Measurements from ENCODE around the gene DNAH2.

- TF ChIP-seq, protein P1, sequence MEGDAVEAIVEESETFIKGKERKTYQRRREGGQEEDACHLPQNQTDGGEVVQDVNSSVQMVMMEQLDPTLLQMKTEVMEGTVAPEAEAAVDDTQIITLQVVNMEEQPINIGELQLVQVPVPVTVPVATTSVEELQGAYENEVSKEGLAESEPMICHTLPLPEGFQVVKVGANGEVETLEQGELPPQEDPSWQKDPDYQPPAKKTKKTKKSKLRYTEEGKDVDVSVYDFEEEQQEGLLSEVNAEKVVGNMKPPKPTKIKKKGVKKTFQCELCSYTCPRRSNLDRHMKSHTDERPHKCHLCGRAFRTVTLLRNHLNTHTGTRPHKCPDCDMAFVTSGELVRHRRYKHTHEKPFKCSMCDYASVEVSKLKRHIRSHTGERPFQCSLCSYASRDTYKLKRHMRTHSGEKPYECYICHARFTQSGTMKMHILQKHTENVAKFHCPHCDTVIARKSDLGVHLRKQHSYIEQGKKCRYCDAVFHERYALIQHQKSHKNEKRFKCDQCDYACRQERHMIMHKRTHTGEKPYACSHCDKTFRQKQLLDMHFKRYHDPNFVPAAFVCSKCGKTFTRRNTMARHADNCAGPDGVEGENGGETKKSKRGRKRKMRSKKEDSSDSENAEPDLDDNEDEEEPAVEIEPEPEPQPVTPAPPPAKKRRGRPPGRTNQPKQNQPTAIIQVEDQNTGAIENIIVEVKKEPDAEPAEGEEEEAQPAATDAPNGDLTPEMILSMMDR (conservative IDR thresholded peaks at IDR 0.05; ENCODE audit: low read depth in 2 of 2), result no peak
- TF ChIP-seq JUNB (IDR thresholded peaks at IDR 0.05; ENCODE audit: unreplicated experiment), result no peak
- TF ChIP-seq, protein P2, sequence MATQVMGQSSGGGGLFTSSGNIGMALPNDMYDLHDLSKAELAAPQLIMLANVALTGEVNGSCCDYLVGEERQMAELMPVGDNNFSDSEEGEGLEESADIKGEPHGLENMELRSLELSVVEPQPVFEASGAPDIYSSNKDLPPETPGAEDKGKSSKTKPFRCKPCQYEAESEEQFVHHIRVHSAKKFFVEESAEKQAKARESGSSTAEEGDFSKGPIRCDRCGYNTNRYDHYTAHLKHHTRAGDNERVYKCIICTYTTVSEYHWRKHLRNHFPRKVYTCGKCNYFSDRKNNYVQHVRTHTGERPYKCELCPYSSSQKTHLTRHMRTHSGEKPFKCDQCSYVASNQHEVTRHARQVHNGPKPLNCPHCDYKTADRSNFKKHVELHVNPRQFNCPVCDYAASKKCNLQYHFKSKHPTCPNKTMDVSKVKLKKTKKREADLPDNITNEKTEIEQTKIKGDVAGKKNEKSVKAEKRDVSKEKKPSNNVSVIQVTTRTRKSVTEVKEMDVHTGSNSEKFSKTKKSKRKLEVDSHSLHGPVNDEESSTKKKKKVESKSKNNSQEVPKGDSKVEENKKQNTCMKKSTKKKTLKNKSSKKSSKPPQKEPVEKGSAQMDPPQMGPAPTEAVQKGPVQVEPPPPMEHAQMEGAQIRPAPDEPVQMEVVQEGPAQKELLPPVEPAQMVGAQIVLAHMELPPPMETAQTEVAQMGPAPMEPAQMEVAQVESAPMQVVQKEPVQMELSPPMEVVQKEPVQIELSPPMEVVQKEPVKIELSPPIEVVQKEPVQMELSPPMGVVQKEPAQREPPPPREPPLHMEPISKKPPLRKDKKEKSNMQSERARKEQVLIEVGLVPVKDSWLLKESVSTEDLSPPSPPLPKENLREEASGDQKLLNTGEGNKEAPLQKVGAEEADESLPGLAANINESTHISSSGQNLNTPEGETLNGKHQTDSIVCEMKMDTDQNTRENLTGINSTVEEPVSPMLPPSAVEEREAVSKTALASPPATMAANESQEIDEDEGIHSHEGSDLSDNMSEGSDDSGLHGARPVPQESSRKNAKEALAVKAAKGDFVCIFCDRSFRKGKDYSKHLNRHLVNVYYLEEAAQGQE (IDR thresholded peaks at IDR 0.05; ENCODE audit: unreplicated experiment), result no peak
Observed at GRCh38 chr17:7839190-7839875, 121.8 kb downstream of the DNAH2 start.

All from GM23338 (cell line).